Colonic mucosa (tissue), 4 donors: ENCODE data around the gene UBE2G2. TPM values are rescaled to one million over a fixed set of nuclear protein-coding genes. Genes with fewer than 3 reads are reported as not detected.

Experiments
- DNase-seq: peaks from one replicate; pipeline ENCODE4 v3.0.0-alpha.2; 2020
- H3K27ac ChIP-seq: fragments of 200-600 bp; one replicate; pipeline ENCODE4 v1.8.0; 2021
- H3K27me3 ChIP-seq: fragments of 200-600 bp; one replicate; pipeline ENCODE4 v1.8.0; 2021
- H3K36me3 ChIP-seq: fragments of 200-600 bp; one replicate; pipeline ENCODE4 v1.8.0; 2021
- H3K4me1 ChIP-seq: fragments of 200-600 bp; one replicate; pipeline ENCODE4 v1.8.0; 2021; ENCODE audit warnings: mild to moderate bottlenecking
- H3K4me3 ChIP-seq: fragments of 200-600 bp; one replicate; pipeline ENCODE4 v1.8.0; 2021
- H3K9ac ChIP-seq, 2 donors: one replicate each; pipeline ENCODE4 v1.7.0; 2013; ENCODE audit warnings: control low read depth in 2 of 2, low read depth in 2 of 2, low read length in 2 of 2
- H3K9me3 ChIP-seq: fragments of 200-600 bp; one replicate; pipeline ENCODE4 v1.8.0; 2021
- CTCF ChIP-seq: fragments of 200-600 bp; IDR thresholded peaks from one replicate; pipeline ENCODE4 v1.8.0; 2022; ENCODE audit warnings: antibody characterized with exemption, mild to moderate bottlenecking
- intact Hi-C: fragments of 100-400 bp; cut with DNase I; formaldehyde crosslinking; loops from one replicate; pipeline ENCODE4 v1.14.1; 2022
- total RNA-seq, 2 donors: library from RNA; stranded (reverse); fragmentation: NEBNext Ultra II Directional in 1 of 2; extraction: Animal tissue kit (Norgen Biotek cat#: 25700) in 1 of 2; gene quantifications; one replicate each; pipeline ENCODE4 v1.2.1, GENCODE V29; 2021
- donor health status: healthy.
- donor health status: DM: no; HTN: no; CAD: no.
- donor health status: DM: no; HTN: no; CAD: no.

Gene UBE2G2
- total RNA-seq, 2 donors from 2014 or later, result 50.3 to 76.1 TPM

GRCh38 chr21:44765231-44766013 lies 36.2 kb downstream of the UBE2G2 start:
- Histone ChIP-seq H3K9ac (no peak overlapping the region), H3K36me3 (no peaks in the 10 kb centered on the region), H3K4me3 (no peak overlapping the region), H3K27ac (no peak overlapping the region), H3K4me1 (no peaks in the 10 kb centered on the region), H3K27me3 (no peaks in the 10 kb centered on the region), H3K9me3 (no peaks in the 10 kb centered on the region)
- TF ChIP-seq CTCF, result no peak
- intact Hi-C loops, result no loop called here
- DNase-seq, result no peak

- H3K36me3 ChIP-seq, result no peaks in the 10 kb centered on the region
- H3K27me3 ChIP-seq, result no peaks in the 10 kb centered on the region
- H3K4me3 ChIP-seq, result no peak overlapping the region
- no peak for DNase-seq
- H3K27ac ChIP-seq, result no peak overlapping the region
- no peak overlapping the region for H3K9ac ChIP-seq
- intact Hi-C loops, result no loop called here
- no peaks in the 10 kb centered on the region for H3K4me1 ChIP-seq
- H3K9me3 ChIP-seq, result no peaks in the 10 kb centered on the region
- no peak for TF ChIP-seq CTCF
Measured at GRCh38 chr21:44764319-44765230, 37.0 kb downstream of the UBE2G2 start.

GRCh38 chr21:44763451-44764318 lies 37.9 kb downstream of the UBE2G2 start:
- no peak for DNase-seq
- intact Hi-C loops, result no loop called here
- no peak for TF ChIP-seq CTCF
- Histone ChIP-seq H3K4me1 (no peaks in the 10 kb centered on the region), H3K27ac (no peak overlapping the region), H3K36me3 (no peaks in the 10 kb centered on the region), H3K9me3 (no peaks in the 10 kb centered on the region), H3K9ac (no peak overlapping the region), H3K4me3 (no peak overlapping the region), H3K27me3 (no peaks in the 10 kb centered on the region)

GRCh38 chr21:44763050-44763378 lies 38.6 kb downstream of the UBE2G2 start:
- Histone ChIP-seq H3K9me3 (no peaks in the 10 kb centered on the region), H3K27me3 (no peaks in the 10 kb centered on the region), H3K9ac (no peak overlapping the region), H3K4me1 (no peaks in the 10 kb centered on the region), H3K36me3 (no peaks in the 10 kb centered on the region), H3K4me3 (no peak overlapping the region), H3K27ac (no peak overlapping the region)
- intact Hi-C loops, result no loop called here
- TF ChIP-seq CTCF, result no peak
- DNase-seq, result no peak
